ENCODE measurements around the gene PRORP. TPM values are rescaled to one million over a fixed set of nuclear protein-coding genes. Genes with fewer than 3 reads are reported as not detected.
"Not testable (repeated sequence)": the region's sequence is repeated elsewhere in the genome, so short reads cannot be mapped to it uniquely, and the experiment has no call there.

The PRORP gene
- polyA plus RNA-seq, 1 experiment: 33.4 TPM

DNA sequence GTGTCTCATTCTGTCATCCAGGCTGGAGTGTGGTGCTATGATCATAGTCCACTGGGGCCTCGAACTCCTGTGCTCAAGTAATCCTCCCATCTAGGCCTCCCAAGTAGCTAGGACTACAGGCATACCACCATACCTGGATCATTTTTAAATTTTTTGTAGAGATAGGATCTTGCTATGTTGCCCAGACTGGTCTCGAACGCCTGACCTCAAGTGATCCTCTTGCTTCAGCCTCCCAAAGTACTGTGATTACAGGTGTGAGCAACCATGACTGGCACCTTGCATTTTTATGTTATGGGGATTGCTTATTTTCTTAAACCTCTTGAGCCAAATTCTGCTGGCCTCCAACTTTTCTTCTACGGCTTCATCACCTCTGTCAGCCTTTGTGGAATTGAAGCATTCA lies 26.9 kb downstream of the PRORP start:
- no peaks in the 10 kb centered on the region; the same call in 1 of the 2 replicates for H3K36me3 ChIP-seq (ENCODE audit: control insufficient read depth, insufficient read depth, low read length)
- DNase-seq (ENCODE audit: low read depth): no peak
- ChIA-PET POLR2A (no interaction called here), CTCF (no interaction called here)
- H3K27me3 ChIP-seq (ENCODE audit: control insufficient read depth, insufficient read depth, low read length): no peaks in the 10 kb centered on the region
- no peak overlapping the region for H3K4me3 ChIP-seq (ENCODE audit: low read depth, low read length)
- TF ChIP-seq, protein P1, sequence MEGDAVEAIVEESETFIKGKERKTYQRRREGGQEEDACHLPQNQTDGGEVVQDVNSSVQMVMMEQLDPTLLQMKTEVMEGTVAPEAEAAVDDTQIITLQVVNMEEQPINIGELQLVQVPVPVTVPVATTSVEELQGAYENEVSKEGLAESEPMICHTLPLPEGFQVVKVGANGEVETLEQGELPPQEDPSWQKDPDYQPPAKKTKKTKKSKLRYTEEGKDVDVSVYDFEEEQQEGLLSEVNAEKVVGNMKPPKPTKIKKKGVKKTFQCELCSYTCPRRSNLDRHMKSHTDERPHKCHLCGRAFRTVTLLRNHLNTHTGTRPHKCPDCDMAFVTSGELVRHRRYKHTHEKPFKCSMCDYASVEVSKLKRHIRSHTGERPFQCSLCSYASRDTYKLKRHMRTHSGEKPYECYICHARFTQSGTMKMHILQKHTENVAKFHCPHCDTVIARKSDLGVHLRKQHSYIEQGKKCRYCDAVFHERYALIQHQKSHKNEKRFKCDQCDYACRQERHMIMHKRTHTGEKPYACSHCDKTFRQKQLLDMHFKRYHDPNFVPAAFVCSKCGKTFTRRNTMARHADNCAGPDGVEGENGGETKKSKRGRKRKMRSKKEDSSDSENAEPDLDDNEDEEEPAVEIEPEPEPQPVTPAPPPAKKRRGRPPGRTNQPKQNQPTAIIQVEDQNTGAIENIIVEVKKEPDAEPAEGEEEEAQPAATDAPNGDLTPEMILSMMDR (IDR thresholded peaks at IDR 0.05; ENCODE audit: insufficient read depth, low read depth, low read length): no peak

DNA sequence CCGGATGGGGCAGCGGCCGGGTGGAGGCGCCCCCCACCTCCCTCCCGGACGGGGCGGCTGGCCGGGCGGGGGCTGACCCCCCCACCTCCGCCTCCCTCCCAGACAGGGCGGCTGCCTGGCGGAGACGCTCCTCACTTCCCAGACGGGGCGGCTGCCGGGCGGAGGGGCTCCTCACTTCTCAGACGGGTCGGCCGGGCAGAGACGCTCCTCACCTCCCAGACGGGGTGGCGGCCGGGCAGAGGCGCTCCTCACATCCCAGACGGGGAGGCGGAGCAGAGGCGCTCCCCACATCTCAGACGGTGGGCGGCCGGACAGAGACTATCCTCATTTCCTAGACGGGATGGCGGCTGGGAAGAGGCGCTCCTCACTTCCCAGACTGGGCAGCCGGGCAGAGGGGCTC lies 30.2 kb downstream of the PRORP start:
- CTCF ChIA-PET: not testable (repeated sequence)

DNA sequence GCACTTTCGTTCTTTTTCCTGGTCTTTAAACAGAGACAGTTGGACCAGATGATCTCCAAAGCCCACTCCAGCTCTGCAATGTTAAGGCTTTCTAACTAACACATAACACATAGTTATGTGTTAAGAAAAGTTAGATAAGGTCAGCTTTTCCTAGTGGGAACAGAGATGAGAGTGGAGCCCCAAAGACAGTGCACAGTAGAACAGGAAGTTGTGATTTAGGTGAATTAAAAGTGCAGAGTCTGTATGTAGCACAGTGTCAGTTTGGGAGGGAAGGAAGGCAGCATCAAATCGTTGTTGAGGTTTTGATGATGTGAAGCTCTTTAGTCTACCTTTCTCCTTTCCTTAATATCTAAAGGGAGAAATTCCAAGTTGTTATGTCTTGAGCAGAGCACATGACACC lies 31.7 kb downstream of the PRORP start:
- ChIA-PET CTCF (interaction anchor here (0.5 to 1.1 kb wide), 3 partner anchors 8 to 29 kb away, joined by 3 read pairs; no protein-coding TSS in a partner anchor), POLR2A (no interaction called here)
- H3K36me3 ChIP-seq (ENCODE audit: control insufficient read depth, insufficient read depth, low read length): no peaks in the 10 kb centered on the region; the same call in 1 of the 2 replicates
- TF ChIP-seq, protein P1 (IDR thresholded peaks at IDR 0.05; ENCODE audit: insufficient read depth, low read depth, low read length): no peak
- DNase-seq (ENCODE audit: low read depth): no peak
- no peak overlapping the region for H3K4me3 ChIP-seq (ENCODE audit: low read depth, low read length)
- H3K27me3 ChIP-seq (ENCODE audit: control insufficient read depth, insufficient read depth, low read length): no peaks in the 10 kb centered on the region

More for the DNA sequence above, 30.2 kb downstream of the PRORP start:
- H3K36me3 ChIP-seq (ENCODE audit: control insufficient read depth, insufficient read depth, low read length); H3K4me3 ChIP-seq (ENCODE audit: low read depth, low read length); DNase-seq (ENCODE audit: low read depth); H3K27me3 ChIP-seq (ENCODE audit: control insufficient read depth, insufficient read depth, low read length); POLR2A ChIA-PET: not testable (repeated sequence)

DNA sequence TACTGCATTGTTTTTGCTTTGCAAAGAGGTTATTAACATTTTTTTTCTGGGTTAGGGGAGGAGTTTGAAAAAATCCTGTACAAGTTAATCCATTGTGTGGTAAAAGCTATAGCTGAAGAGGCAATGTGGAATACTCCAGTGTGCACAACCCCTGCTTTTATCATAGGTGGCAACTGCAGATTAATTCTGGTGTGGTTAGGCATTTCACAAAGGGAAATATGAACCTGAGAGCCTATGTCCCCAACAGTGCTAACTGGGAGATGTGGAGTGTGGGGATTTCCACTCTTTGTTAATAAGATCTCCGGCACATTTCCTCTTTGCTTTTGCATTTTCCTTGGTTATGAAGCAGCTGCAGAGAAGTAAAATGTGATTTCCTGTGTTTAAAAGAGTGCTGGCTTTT lies 33.6 kb downstream of the PRORP start:
- CTCF ChIA-PET: interaction anchor here (1.0 to 1.2 kb wide), 2 partner anchors 10 to 60 kb away, joined by 3 read pairs; no protein-coding TSS in a partner anchor
- Histone ChIP-seq H3K4me3 (ENCODE audit: low read depth, low read length) (no peak overlapping the region), H3K27me3 (ENCODE audit: control insufficient read depth, insufficient read depth, low read length) (no peaks in the 10 kb centered on the region), H3K36me3 (ENCODE audit: control insufficient read depth, insufficient read depth, low read length) (no peaks in the 10 kb centered on the region)
- POLR2A ChIA-PET: interaction anchor here (0.6 kb wide), 1 partner anchor 246 kb away, joined by 6 read pairs; no protein-coding TSS in a partner anchor
- DNase-seq (ENCODE audit: low read depth): no peak
- TF ChIP-seq, protein P1 (IDR thresholded peaks at IDR 0.05; ENCODE audit: insufficient read depth, low read depth, low read length): no peak

DNA sequence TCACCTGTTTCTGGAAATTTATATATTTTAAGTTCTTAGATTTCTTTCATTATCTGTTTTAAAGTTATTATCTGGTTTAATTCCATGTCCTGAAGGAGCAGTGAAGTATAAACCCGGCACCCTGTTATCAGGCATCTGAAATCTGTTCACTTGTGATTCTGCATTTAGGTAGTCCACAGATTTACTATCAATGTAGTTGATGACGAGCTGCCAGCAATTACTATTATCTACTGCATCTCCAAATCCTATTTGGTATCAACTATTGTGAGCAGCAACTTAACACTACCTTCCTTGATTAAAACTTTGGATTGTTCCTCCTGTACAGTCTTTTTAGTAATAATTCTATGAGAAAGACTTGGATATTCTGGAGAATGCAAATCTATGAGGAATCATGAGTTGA lies 36.1 kb downstream of the PRORP start:
- POLR2A ChIA-PET: no interaction called here
- no peak for DNase-seq (ENCODE audit: low read depth)
- TF ChIP-seq, protein P1 (IDR thresholded peaks at IDR 0.05; ENCODE audit: insufficient read depth, low read depth, low read length): no peak
- no peaks in the 10 kb centered on the region for H3K27me3 ChIP-seq (ENCODE audit: control insufficient read depth, insufficient read depth, low read length)
- no peaks in the 10 kb centered on the region for H3K36me3 ChIP-seq (ENCODE audit: control insufficient read depth, insufficient read depth, low read length)
- no peak overlapping the region for H3K4me3 ChIP-seq (ENCODE audit: low read depth, low read length)
- CTCF ChIA-PET: interaction anchor here (1.4 kb wide), 1 partner anchor 8 kb away, joined by 5 read pairs; no protein-coding TSS in a partner anchor

Data from BJ (cell line).